ENCODE results near the gene MED13L.
A peak's percentile ranks its signal among the peaks of the same experiment; 100 is the strongest.
"Not testable (repeated sequence)": the region's sequence is repeated elsewhere in the genome, so short reads cannot be mapped to it uniquely, and the experiment has no call there.

Gene MED13L

DNA sequence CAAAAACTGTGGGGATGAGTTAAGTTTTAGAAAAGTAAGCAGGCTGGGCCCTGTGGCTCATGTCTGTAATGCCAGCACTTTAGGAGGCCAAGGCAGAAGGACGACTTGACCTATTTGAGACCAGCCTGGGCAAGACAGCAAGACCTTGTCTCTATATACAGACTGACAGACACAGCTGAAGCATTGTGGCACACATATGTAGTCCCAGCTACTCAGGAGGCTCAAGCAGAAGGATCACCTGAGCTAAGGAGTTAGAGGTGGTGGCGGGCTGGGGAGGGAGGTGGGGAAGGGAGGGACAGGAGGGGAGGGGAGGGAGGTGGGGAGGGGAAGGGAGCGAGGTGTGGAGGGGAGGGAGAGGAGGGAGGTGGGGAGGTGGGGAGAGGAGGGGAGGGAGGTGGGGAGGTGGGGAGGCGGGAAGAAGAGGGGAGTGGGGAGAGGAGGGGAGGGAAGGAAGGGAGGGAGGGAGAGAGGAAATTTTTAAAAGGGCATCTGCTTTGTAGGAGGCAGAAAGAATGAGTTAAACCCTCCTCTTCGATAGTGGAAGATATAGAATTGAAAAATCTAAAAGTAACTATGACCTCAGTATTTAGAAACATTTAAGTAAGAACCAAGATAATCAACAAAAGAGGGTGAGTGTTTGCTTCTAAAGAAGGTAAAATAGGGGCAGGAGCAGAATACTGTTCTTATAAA, 30.9 kb downstream of the MED13L start:
- DNase-seq (ENCODE audit: low read depth), result no peak

DNA sequence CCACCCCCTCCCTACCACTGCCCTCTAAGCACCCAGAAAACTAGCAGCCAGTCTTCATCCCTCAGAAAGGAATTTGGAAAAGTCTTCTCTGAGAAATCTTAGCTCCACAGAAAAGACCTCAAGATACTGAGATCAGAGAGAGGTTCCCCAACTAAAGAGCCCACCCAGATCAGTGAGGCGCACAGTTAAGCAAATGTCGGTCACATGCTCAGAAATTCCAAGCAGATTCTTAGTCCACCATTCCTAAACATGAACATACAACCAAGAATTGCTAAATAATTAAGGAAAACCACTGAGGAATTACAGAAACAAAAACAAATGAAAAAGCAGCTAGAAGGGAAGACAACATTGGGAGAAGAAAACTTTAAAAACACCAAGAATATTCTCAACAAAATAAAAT, 32.3 kb downstream of the MED13L start:
- DNase-seq (ENCODE audit: low read depth), result no peak

DNA sequence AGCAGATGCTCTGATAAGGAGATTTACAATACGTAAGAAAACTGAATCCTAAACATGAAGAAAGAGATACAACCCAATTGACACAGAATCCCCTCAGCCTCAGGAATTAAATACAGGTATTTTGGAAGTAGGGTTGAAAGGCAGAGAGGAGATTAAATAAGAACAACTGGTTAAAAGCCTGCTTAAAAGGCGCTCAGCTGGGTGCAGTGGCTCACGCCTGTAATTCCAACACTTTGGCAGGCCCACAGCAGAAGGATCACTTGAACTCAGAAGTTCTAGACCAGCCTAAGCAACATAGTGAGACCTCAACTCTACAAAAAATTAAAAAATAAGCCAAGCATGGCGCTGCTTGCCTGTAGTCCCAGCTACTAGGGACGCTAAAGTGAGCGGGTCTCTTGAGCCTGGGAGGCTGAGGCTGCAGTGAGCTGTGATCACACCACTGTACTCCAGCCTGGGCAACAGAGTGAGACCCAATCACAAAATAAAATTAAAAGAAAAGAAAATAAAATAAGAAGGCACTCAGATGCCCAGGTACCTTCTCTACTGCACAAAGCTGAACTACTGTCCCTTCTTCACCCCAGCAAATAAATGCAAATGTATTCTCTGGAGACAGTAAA, 32.9 kb downstream of the MED13L start:
- no peak for DNase-seq (ENCODE audit: low read depth)

DNA sequence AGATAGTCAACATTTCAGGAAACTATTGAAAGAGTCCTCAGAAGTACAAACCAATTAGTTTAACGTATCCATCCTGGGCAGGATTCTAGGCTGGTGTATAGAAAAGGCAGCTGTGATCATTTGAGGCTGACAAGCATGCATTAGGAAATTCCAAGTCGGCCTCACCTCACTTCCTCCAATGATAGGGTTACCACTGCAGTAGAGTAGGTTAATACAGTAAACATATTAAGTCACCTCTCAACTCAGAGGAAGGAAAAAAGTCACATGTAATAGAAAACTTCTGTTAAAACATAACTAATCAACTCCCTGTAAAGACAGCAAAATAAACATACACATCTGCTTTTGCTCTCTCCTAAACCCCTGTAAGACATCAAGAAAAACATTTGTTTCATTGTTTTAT, 33.5 kb downstream of the MED13L start:
- no peak for DNase-seq (ENCODE audit: low read depth)

DNA sequence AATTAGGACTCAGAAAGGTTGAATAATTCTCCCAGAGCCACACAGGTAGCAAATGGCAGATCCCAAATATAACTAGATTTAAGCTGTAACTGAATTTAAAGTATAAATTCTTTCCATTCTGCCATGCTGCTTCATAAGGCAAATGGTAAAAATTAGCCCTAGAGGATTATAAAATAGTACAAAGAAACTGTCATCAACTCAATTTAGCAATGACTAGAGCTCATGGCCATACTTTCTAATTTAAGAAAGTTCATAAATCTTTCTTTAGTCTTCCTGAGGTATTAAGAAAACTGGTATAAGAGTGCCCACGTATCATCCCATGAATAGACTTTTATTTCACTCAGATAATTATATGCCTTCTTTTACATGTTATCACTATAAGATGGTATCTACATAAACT, 34.8 kb downstream of the MED13L start:
- no peak for DNase-seq (ENCODE audit: low read depth)

DNA sequence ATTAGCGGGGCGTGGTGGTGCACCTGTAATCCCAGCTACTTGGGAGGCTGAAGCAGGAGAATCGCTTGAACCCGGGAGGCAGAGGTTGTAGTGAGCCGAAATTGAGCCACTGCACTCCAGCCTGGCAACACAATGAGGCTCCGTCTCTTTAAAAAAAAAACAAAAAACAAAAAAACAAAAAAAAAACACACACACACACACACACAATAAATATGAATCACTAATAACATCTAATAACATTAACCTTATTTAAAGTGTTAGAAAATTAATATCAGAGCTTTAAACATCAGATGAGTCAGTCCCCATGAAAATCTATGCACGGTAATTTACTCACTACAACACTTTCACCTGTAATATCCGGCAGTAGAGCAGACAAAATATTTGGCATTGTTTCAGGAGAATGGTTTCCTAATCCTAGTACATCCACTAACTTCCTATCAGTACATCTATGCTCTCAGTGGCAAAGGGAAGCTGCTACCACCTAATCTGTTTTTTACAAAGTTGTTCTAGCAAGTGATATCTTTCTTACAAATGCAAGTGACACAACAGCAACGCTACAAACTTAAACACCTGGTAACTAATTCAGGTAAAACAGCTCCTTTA, 36.2 kb downstream of the MED13L start:
- no peak for DNase-seq (ENCODE audit: low read depth)

DNA sequence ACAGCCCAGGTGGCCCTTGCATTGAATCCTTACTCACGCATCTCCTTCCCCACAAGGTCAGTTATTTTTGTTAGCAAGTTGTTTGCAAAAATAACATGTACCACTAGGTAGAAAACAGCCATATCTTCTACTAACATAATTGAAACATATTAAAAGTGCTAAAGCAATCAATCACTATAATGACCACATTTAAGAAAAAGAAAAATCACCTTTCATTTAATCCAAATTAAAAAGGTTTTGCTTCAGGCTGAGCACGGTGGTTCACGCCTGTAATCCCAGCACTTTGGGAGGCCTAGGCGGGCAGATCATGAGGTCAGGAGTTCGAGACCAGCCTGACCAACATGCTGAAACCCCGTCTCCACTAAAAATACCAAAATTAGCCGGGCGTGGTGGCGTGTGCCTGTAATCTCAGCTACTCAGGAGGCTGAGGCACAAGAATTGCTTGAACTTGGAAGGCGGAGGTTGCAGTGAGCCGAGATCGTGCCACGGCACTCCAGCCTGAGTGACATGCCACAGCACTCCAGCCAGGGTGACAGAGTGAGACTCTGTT, 38.8 kb downstream of the MED13L start:
- not testable (repeated sequence) for DNase-seq (ENCODE audit: low read depth)

DNA sequence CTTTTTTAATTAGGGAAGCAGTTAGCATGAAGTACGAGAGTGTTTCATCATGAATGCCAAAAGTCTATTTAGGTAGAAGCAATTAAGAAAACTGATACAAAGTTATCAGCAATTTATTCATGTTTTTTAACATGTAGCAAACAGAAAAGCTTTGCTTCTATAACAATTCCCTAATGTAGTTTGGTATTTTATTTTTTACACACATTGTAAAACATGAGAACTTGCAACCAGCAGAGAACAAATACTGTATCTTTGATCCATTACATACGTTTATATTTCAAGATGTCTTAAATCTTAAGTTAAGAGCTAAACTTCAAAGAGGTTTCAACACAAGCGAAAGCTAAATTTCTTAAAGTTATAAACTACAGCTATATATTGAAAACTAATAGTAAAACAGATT, 39.3 kb downstream of the MED13L start:
- no peak for DNase-seq (ENCODE audit: low read depth)

DNA sequence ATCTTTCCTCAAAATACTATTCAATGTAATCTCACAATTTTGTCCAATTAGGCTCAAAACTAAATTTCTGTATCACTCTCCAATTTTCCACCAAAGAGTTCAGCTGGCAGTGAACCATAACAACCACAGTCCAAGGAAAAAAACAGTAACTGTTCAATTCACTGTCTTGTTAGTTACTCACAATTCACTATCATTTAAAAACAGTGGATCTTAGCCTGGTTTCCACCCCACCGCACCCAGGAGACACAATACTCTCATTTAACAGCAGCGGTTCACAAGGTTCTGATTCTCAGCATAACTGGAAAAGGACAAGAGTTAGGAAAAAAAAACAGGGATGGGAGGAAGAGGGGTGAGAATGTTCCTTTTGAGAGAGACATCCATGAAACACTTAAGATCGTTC, 40.5 kb downstream of the MED13L start:
- DNase-seq (ENCODE audit: low read depth), result no peak

DNA sequence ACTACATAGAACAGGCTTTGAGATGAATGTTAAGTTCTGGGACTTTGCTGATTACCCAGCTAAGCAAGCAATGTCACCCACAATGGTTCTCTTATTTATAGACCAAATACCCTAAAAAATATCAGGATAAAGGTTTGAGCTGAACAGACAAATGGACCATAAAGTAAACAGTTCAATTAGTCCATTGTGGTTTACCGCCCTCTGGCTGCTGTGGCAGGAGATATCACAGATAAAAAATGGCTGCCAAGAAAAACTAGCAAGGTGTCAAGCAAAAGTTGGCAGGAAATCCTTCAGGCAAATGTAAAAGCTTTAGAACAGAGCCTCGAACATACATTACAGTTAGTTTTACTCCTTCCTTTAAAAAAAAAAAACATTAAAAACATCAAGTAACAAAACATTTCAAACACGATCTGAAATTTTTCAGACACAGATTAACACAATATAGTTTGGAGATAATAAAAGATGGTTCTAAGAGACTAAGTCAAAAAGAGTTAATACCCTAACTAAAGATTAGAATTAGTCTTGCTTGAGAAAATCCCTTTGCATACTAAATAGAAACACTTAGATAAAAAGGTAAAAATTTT, 41.3 kb downstream of the MED13L start:
- peak; percentile 7 for DNase-seq (ENCODE audit: low read depth)

DNA sequence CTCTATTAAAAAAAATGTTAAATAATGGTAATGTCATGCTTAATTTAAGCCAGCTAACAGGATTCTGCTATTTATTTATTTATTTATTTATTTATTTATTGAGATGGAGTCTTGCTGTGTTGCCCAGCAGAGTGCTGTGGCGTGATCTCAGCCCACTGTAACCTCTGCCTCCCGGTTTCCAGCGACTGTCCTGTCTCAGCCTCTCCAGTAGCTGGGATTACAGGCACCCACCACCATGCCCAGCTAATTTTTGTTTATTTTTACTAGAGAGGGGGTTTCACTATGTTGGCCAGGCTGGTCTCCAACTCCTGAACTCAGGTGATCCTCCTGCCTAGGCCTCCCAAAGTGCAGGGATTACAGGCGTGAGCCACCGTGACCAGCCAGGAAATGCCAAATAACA, 43.3 kb downstream of the MED13L start:
- DNase-seq (ENCODE audit: low read depth), result not testable (repeated sequence)

DNA sequence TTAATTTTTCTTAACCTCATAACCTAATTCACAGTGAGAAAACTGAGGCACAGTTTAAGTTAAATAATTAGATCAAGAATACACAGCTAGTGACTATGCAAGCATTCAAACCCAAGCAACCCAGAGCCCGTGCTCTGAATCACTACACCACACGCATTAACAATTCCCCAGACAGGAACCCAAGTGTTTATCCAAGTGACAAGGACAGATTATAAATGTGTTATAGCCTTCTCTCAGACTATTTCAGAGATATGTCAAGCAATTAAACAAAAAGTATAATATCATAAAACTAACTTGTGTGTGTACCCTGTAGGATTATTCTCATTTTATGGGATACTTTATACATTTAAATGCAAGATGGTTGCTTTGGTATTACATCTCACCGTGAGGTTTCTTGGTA, 43.8 kb downstream of the MED13L start:
- no peak for DNase-seq (ENCODE audit: low read depth)

DNA sequence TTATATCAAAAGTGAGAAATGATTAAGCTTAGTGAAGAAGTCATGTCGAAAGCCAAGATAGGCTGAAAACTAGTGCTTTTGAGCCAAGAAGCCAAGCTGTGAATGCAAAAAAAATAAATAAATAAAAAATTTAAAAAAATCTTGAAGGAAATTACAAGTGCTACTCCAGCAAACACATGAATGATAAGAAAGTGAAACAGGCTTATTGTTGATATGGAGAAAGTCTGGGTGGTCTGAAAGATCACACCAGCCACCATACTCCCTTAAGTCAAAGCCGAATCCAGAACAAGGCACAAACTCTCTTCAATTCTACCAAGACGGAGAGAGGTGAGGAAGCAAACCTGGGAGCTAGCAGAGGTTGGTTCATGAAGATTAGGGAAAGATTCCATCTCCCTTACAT, 49.7 kb downstream of the MED13L start:
- no peak for DNase-seq (ENCODE audit: low read depth)

DNA sequence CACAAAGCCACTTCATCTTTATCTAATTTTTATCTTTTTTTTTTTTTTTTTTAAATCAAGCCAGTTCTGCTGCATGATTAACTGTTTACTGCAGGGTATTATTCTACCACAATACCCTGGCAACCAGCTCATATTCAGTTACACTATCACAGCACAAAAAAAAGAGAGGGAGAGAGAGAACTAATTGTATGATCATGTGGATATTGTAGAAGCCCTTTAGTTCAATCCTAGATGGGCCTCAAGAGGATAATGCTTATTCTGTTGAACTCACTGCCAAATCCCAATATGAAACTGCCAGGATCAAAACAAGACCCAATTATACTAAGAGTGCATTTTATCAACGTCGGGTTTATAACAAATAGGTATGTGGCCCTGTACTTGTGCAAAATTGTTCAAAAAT, 51.5 kb downstream of the MED13L start:
- DNase-seq (ENCODE audit: low read depth), result no peak

DNA sequence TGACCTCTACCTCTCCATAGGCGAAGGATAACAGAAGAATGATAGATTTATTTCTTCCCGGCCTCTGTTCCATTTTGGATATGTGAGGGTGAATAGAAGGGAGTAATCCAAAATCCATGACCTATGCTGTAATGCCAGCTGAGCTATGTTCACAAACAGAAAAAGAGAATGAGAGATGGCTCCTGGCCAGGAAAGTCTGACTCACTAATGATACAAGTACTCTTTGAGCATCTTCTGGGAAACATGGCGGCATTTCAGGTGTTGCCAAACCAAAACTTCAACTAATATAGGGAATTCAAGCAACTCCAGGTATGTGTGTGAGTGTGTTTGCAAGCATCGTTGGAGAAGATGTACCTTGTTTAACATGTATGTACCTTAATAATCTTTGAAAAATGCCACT, 55.1 kb downstream of the MED13L start:
- no peak for DNase-seq (ENCODE audit: low read depth)

DNA sequence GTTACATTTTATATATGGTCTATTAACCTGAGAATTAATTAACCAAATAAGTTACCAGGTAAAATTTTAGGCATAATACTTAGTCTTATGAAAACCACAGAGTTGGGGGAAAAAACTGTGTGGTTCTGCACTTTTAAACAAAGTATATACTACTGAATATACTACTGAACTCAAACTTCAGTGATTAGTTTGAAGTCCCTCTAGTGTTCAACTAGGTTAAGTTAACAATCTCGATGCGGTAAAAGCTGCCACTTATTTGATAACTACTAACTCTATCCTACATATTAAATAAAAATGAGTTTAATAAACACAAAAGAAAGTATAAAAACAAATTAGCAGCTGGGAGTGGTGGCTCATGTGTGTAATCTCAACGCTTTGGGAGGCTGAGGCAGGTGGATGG, 56.7 kb downstream of the MED13L start:
- no peak for DNase-seq (ENCODE audit: low read depth)

DNA sequence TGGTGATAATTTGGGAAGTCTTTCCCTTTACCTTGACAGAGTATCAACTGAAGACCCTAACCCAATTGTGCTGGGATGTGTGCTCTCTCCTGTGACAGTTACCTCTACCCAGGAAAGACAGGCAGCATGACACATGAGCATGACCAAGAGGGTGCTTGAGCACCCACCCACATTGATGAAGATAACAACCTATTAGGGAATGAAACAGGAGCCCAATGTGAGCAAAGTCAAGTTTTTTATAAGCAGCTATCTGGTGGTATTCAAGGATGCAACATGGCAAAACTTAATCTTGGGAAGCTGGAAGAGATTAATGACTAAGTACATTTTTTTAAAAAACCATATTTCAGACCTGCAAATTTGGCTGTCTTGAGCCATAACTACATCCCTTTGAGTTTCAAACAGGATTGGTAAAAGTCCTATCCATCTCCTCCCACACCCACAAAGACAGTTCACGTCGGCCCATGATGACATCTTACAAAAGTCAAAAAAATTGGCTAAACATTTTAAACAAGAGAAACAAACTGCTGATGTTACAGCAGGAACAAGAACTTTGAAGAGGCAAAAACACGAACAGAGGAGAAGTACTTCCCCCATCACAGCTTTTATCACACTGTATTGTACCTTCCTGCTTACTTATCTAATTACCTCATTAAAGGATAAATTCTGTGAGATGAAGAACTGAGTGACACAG, 60.3 kb downstream of the MED13L start:
- DNase-seq (ENCODE audit: low read depth), result no peak

DNA sequence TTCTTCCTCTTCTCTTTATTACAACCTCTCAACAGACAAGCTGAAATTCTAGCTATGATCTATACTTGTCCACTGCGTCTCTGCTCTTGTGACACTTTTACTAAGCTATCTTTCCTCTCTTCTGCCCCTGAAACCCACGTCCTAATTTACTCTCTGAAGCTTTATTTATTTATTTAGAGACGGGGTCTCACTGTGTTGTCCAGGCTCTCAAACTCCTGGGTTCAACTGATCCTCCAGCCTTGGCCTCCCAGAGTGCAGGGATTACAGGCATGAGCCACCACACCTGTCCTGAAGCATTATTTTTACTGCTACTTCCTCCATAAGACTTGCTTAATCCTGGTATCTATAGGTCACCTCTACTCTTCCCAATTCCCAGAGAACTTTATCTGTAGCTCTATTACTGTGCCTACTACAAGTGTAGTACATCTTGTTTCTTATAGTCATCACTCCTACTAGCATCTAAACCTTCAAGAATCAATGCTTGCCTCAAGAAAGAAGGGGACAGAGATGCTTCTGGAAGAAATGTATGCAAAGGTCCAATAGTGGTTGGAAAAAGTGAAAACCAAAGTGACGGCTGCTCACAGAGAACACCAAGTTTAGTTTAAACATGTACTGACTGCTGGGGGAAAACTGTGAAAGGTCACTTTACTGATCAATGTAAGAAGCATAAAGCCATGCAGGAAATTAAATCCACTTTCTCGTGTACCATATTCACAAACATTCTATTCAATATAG, 61.3 kb downstream of the MED13L start:
- no peak for DNase-seq (ENCODE audit: low read depth)

DNA sequence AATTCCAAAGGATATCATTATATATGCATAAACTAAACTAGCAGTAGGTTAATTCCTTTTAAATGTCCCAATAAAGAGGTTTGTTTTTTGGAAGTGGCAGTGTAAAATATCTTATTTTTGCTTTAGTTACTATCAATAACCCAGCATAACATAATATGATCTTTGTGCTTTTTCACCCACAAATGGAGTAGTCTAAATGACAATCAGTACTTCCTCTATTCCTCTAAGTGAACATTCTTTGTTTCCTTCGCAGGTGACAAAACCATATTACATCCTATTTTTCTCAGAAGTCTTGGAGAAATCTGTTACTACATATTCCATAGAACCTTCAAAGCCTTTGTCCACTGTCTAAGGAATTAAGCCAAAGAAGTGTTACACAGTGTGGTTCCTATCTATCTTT, 62.5 kb downstream of the MED13L start:
- DNase-seq (ENCODE audit: low read depth), result no peak

DNA sequence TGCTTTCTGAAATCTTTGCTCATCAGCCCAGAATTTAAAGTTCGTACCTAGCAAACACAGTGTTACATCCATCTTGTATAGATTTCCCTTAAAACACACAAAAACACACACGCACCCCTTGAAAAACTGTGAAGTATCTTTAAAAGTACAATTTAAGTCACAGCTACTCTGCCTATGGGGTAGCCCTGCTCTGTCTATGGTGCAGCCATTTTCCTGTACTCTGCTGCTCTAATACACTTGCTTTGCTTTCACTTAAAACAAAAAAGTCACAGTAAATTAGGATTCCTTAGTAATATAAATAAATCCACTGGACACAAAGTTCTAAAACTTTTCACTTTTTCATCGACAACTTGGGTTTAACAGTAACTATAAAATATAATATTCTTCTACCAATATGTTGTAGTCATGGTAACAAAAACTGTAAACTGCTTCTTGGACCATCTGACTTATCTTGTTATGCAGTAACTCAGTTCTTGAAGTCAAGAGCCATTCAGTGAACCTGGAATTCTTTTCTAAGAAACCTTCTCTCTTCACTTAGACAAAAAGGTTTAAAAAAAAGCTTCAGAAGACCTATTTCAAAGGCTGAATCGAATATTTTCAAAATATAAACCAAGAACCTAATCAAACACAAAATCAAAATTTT, 63.5 kb downstream of the MED13L start:
- DNase-seq (ENCODE audit: low read depth), result no peak

DNA sequence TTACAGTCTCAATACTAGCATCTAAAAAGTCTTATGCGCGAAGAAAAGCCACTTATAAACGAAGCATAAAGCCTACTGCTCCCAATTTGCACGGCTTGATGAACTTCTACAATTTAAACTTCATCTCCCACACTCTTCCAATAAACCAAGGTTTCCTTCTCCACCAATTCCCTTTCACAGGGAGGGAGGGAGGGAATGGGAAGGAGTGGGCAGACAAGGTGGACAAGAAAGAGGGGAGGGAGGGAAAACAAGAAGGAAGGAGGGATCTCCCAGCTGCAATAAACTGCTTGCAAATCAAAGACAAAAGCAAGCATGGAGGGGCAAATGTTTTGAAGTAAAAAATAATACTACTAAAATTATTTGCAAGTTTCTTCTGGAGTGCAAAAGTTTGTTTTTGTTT, 64.5 kb downstream of the MED13L start:
- no peak for DNase-seq (ENCODE audit: low read depth)
